ENCODE measurements around the gene PSTPIP2. TPM values are rescaled to one million over a fixed set of nuclear protein-coding genes. Genes with fewer than 3 reads are reported as not detected.

PSTPIP2 gene
- total RNA-seq, 4 donors from 2014 or later, result 1.9 to 4.3 (median 2.9) TPM

DNA sequence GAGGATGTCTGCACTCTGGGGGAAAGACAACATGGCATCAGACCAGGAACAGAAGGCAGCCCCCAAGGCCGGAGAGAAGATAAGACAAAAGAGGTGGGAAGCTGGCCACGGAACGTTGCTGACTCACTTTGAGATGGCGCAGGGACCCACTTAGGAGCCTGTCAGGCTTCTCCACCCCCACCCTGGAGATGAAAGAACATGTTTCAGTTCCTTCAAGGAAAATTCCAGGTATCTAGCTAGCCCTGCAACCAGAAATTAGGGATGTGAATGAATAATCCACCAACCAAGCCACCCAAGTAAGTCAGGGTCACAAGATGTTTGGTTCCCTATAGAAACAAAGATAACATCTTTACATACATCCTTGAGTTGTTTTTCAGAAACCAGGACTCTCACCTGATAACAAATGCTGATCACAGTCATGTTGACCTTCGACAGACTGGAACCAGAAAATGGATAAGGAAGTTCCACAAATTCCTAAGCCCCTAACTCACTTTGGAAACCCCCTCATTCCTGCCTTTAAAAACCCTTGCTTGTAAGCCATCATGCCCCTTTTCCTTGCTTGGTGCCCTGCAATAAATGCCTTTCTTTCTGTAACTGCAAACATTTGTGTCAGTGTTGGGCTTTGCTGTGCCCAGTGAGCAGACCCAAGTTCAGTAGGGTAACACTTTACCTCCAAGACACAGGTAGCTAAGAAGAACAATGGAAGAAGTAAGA lies 31.9 kb downstream of the PSTPIP2 start:
- no peaks in the 10 kb centered on the region for H3K4me1 ChIP-seq
- DNase-seq, result no peak
- intact Hi-C loops (cut with DNase I), result no loop called here
- H3K9me3 ChIP-seq, result no peaks in the 10 kb centered on the region
- no peaks in the 10 kb centered on the region for H3K27me3 ChIP-seq
- H3K36me3 ChIP-seq, result no peaks in the 10 kb centered on the region
- TF ChIP-seq POLR2A (IDR thresholded peaks at IDR 0.05), result no peak
- no peak for TF ChIP-seq CTCF (IDR thresholded peaks at IDR 0.05)
- no peak overlapping the region for H3K4me3 ChIP-seq (replicated peaks in 1 of 3)
- WGBS, 2 donors, result 71 to 81% methylated on average over 5 of the region's 5 CpGs
- no peak overlapping the region for H3K27ac ChIP-seq

- Histone ChIP-seq H3K27ac (no peak overlapping the region), H3K4me1 (no peaks in the 10 kb centered on the region), H3K4me3 (replicated peaks in 1 of 3) (no peak overlapping the region), H3K36me3 (no peaks in the 10 kb centered on the region), H3K27me3 (no peaks in the 10 kb centered on the region), H3K9me3 (no peaks in the 10 kb centered on the region)
- TF ChIP-seq POLR2A (IDR thresholded peaks at IDR 0.05) (no peak), CTCF (IDR thresholded peaks at IDR 0.05) (no peak)
- DNase-seq, result no peak
- intact Hi-C loops (cut with DNase I), result no loop called here
- WGBS, 2 donors, result 85 to 87% methylated on average over 9 of the region's 9 CpGs
These were observed 34.4 kb downstream of the PSTPIP2 start for GRCh38 chr18:46037512-46038305.

- TF ChIP-seq CTCF (IDR thresholded peaks at IDR 0.05) (no peak), POLR2A (IDR thresholded peaks at IDR 0.05) (no peak)
- H3K36me3 ChIP-seq, result no peaks in the 10 kb centered on the region
- H3K27me3 ChIP-seq, result no peaks in the 10 kb centered on the region
- intact Hi-C loops (cut with DNase I), result no loop called here
- no peak overlapping the region for H3K27ac ChIP-seq
- H3K4me3 ChIP-seq (replicated peaks in 1 of 3), result no peak overlapping the region
- DNase-seq, result no peak
- H3K4me1 ChIP-seq, result no peaks in the 10 kb centered on the region
- no peaks in the 10 kb centered on the region for H3K9me3 ChIP-seq
- WGBS, 2 donors, result 97 to 100% methylated on average over 2 of the region's 2 CpGs
These were observed 36.1 kb downstream of the PSTPIP2 start for GRCh38 chr18:46035696-46036680.

DNA sequence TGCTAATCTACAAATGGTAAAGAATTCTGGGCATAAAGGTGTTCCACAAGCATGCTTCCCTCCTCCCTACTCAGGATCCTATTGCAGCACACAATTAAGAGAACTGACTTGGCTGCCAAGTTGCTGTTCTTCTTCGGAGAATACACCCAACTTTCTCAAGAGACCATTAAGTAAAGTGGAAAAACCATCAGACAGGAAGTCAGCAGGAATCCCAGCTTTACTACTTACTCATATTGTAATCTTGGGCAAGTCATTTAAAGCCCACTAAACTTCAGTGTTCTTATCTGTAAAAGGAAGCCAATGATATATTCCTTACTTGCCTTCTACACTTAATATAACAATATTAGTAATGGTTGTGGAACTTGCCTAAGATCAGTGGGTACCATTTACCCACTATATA lies 37.8 kb downstream of the PSTPIP2 start:
- Histone ChIP-seq H3K36me3 (no peaks in the 10 kb centered on the region), H3K4me1 (no peaks in the 10 kb centered on the region), H3K27ac (no peak overlapping the region), H3K4me3 (replicated peaks in 1 of 3) (no peak overlapping the region), H3K9me3 (no peaks in the 10 kb centered on the region), H3K27me3 (no peaks in the 10 kb centered on the region)
- no peak for TF ChIP-seq CTCF (IDR thresholded peaks at IDR 0.05)
- TF ChIP-seq POLR2A (IDR thresholded peaks at IDR 0.05), result no peak
- no peak for DNase-seq
- WGBS, 2 donors, result 23 to 26% methylated on average over 1 of the region's 1 CpG
- intact Hi-C loops (cut with DNase I), result no loop called here
